ENCODE measurements around the gene BMF. TPM values are rescaled to one million over a fixed set of nuclear protein-coding genes. Genes with fewer than 3 reads are reported as not detected.

BMF gene
- total RNA-seq, 1 donor from 2014 or later, result 46.6 TPM

DNA sequence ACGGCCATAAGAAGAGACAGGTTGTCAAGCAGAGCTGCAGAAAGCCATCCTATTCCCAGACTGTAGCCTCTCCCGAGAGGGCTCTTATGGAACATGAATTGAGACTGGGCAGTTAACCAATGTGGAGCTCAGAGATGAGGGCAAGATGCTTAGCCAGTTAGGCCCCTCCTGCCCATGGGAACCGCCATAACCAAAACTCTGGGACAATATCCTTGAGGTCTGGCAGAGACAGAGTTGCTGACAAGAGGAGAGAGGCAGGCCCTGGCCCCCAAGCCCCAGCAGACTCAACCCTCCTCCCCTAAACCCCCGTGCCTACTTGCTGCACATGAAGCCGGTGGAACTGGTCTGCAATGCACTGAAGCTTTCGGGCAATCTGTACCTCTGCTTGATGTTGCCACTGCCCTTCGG lies 4.8 kb downstream of the BMF start:
- no peaks in the 10 kb centered on the region for H3K27me3 Mint-ChIP-seq (ENCODE audit: unreplicated experiment)
- H3K9me3 Mint-ChIP-seq (ENCODE audit: unreplicated experiment), result no peaks in the 10 kb centered on the region
- no peak for DNase-seq (ENCODE audit: extremely low spot score, unreplicated experiment)
- peaks cover 12% of the 10 kb centered on the region for H3K36me3 Mint-ChIP-seq (ENCODE audit: unreplicated experiment)
- TF ChIP-seq, protein P1, sequence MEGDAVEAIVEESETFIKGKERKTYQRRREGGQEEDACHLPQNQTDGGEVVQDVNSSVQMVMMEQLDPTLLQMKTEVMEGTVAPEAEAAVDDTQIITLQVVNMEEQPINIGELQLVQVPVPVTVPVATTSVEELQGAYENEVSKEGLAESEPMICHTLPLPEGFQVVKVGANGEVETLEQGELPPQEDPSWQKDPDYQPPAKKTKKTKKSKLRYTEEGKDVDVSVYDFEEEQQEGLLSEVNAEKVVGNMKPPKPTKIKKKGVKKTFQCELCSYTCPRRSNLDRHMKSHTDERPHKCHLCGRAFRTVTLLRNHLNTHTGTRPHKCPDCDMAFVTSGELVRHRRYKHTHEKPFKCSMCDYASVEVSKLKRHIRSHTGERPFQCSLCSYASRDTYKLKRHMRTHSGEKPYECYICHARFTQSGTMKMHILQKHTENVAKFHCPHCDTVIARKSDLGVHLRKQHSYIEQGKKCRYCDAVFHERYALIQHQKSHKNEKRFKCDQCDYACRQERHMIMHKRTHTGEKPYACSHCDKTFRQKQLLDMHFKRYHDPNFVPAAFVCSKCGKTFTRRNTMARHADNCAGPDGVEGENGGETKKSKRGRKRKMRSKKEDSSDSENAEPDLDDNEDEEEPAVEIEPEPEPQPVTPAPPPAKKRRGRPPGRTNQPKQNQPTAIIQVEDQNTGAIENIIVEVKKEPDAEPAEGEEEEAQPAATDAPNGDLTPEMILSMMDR (IDR thresholded peaks at IDR 0.05), result no peak
- peaks cover 87% of the 10 kb centered on the region for H3K4me1 Mint-ChIP-seq (ENCODE audit: unreplicated experiment)
- H3K27ac Mint-ChIP-seq (ENCODE audit: unreplicated experiment), result peak overlapping the region; percentile 85
- H3K4me3 Mint-ChIP-seq (ENCODE audit: unreplicated experiment), result no peak overlapping the region

GRCh38 chr15:40102897-40103858 lies 5.5 kb downstream of the BMF start:
- Mint-ChIP-seq H3K9me3 (ENCODE audit: unreplicated experiment) (no peaks in the 10 kb centered on the region), H3K36me3 (ENCODE audit: unreplicated experiment) (peaks cover 12% of the 10 kb centered on the region), H3K27ac (ENCODE audit: unreplicated experiment) (peak overlapping the region; percentile 90), H3K4me1 (ENCODE audit: unreplicated experiment) (peaks cover 94% of the 10 kb centered on the region), H3K4me3 (ENCODE audit: unreplicated experiment) (peak overlapping the region; percentile 5), H3K27me3 (ENCODE audit: unreplicated experiment) (no peaks in the 10 kb centered on the region)
- TF ChIP-seq, protein P1 (IDR thresholded peaks at IDR 0.05), result no peak
- peak; percentile 97 for DNase-seq (ENCODE audit: extremely low spot score, unreplicated experiment)

DNA sequence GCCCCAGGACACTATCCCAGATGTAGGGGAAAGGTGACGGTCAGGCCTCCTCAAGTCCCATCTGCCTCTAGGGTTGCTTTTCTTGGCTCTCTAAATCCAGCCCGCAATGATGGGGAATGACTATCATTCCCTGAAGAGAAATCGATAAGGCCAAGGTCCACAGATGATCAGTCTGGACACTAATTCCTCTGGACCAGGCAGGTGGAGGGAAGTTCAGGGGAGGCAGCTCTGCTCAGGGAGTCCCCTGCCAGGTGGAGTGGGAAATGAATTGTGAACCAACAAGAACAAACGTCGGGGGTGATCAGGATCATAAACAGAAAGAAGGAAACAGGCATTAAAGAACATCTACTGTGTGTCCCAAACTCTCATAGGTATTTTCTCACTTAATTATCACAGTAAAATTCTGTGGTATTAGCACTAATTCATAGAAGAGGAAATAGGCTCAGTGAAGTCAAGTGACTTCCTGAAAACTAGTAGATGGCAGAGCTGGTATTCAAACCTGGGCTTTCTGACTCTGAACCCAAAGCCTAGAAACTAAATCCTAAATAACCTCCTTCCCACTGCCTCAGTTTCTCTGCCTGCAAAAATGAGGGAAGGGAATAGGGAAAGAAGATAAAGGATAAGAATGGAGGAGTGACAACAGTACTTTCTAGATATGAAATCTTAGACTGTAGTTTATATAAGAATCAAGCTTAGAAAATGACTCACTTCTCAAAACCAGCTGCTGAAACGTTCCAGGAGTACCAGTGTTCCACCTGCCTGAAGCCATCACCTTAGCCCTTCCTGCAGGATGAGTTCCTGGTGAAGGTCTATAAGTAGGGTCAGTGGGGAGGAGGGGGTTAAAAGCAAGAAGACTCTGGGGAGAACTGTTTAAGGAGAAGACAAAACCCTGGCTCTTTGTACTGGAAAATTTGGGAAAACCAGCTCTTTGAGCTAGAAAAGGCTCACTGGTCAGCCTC lies 7.5 kb downstream of the BMF start:
- Mint-ChIP-seq H3K27me3 (ENCODE audit: unreplicated experiment) (no peaks in the 10 kb centered on the region), H3K4me1 (ENCODE audit: unreplicated experiment) (peaks cover 97% of the 10 kb centered on the region), H3K27ac (ENCODE audit: unreplicated experiment) (no peak overlapping the region), H3K4me3 (ENCODE audit: unreplicated experiment) (no peak overlapping the region), H3K36me3 (ENCODE audit: unreplicated experiment) (peaks cover 14% of the 10 kb centered on the region), H3K9me3 (ENCODE audit: unreplicated experiment) (no peaks in the 10 kb centered on the region)
- no peak for DNase-seq (ENCODE audit: extremely low spot score, unreplicated experiment)
- TF ChIP-seq, protein P1 (IDR thresholded peaks at IDR 0.05), result no peak

GRCh38 chr15:40100123-40100946 lies 8.3 kb downstream of the BMF start:
- H3K27me3 Mint-ChIP-seq (ENCODE audit: unreplicated experiment), result no peaks in the 10 kb centered on the region
- peaks cover 95% of the 10 kb centered on the region for H3K4me1 Mint-ChIP-seq (ENCODE audit: unreplicated experiment)
- no peak for DNase-seq (ENCODE audit: extremely low spot score, unreplicated experiment)
- peak overlapping the region; percentile 97 for H3K27ac Mint-ChIP-seq (ENCODE audit: unreplicated experiment)
- H3K36me3 Mint-ChIP-seq (ENCODE audit: unreplicated experiment), result peaks cover 21% of the 10 kb centered on the region
- no peak overlapping the region for H3K4me3 Mint-ChIP-seq (ENCODE audit: unreplicated experiment)
- TF ChIP-seq, protein P1 (IDR thresholded peaks at IDR 0.05), result no peak
- no peaks in the 10 kb centered on the region for H3K9me3 Mint-ChIP-seq (ENCODE audit: unreplicated experiment)

Data from osteocyte (in vitro differentiated cells).